AG04450 (cell line): ENCODE data around the gene SLCO2A1. TPM values are rescaled to one million over a fixed set of nuclear protein-coding genes. Genes with fewer than 3 reads are reported as not detected.

ENCODE experiments used
- CTCF ChIA-PET: fragments of 300-600, 350-600 bp; formaldehyde crosslinking; extraction: SDS; loops from one replicate; lab custom pipeline; 2022; ENCODE audit warnings: antibody characterized with exemption, inconsistent platforms; lab: Charles Lee
- POLR2A ChIA-PET: fragments of 350-600 bp; formaldehyde crosslinking; extraction: SDS; loops from one replicate; lab custom pipeline; 2021; ENCODE audit warnings: antibody characterized with exemption, inconsistent platforms; lab: Yijun Ruan, JAX
- DNase-seq: peaks from one replicate; pipeline ENCODE4 v3.0.0-alpha.2; 2011; ENCODE audit warnings: low read depth, low spot score
- H3K27ac ChIP-seq: one replicate; pipeline ENCODE4 v1.5.1; 2012; ENCODE audit warnings: low read depth, low read length, control low read depth
- H3K27me3 ChIP-seq: one replicate; pipeline ENCODE4 v1.6.0; 2012; ENCODE audit warnings: low read length; ENCODE audit not compliant: control insufficient read depth, insufficient read depth
- H3K4me3 ChIP-seq: 2 replicates; pipeline ENCODE4 v1.5.1; 2011; ENCODE audit warnings: mild to moderate bottlenecking, low read depth, low read length, control low read depth
- H3K9me3 ChIP-seq: 2 replicates; pipeline ENCODE4 v1.5.1; 2012; ENCODE audit warnings: low read length; ENCODE audit not compliant: control insufficient read depth, insufficient read depth
- polyA plus RNA-seq: library from polyadenylated mRNA; depleted of rRNA; stranded (reverse); fragments of >200 nt; gene quantifications from 2 replicates; pipeline ENCODE4 v1.2.3, GENCODE V29; 2011
- TF ChIP-seq, protein P1 (sequence below): IDR thresholded peaks from 2 replicates; pipeline ENCODE4 v1.5.1; 2011; ENCODE audit warnings: low read depth, low read length, control low read depth, inconsistent platforms

SLCO2A1 gene
- polyA plus RNA-seq, 1 experiment, result 1.6 TPM

DNA sequence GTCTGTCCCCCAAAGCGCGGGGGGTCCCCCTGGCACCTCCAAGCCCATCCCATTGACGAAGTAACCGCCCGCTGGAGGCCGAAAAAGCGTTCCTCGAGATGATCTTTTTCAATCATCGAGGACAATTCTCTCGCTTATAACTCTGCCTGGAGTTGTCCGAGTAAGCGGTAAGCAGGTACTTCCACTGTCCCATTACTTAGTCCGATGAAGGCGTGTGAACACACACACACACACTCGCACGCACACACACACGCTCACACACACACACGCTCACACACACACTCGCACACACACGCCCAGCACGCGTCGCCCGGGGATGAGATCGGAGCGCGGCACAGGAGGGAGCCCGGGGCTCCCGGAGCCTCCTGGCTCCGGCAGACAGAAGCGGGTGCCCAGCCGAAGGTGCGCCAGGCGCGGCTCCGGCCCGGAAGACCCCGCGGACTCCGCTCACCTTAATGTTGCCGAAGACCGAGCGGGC lies 430 bp downstream of the SLCO2A1 start:
- ChIA-PET POLR2A (no interaction called here), CTCF (no interaction called here)
- Histone ChIP-seq H3K27ac (no peak overlapping the region), H3K9me3 (no peaks in the 10 kb centered on the region), H3K4me3 (peak overlapping the region; percentile 63), H3K27me3 (peaks cover 9% of the 10 kb centered on the region)
- TF ChIP-seq, protein P1, sequence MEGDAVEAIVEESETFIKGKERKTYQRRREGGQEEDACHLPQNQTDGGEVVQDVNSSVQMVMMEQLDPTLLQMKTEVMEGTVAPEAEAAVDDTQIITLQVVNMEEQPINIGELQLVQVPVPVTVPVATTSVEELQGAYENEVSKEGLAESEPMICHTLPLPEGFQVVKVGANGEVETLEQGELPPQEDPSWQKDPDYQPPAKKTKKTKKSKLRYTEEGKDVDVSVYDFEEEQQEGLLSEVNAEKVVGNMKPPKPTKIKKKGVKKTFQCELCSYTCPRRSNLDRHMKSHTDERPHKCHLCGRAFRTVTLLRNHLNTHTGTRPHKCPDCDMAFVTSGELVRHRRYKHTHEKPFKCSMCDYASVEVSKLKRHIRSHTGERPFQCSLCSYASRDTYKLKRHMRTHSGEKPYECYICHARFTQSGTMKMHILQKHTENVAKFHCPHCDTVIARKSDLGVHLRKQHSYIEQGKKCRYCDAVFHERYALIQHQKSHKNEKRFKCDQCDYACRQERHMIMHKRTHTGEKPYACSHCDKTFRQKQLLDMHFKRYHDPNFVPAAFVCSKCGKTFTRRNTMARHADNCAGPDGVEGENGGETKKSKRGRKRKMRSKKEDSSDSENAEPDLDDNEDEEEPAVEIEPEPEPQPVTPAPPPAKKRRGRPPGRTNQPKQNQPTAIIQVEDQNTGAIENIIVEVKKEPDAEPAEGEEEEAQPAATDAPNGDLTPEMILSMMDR, result no peak
- no peak for DNase-seq

DNA sequence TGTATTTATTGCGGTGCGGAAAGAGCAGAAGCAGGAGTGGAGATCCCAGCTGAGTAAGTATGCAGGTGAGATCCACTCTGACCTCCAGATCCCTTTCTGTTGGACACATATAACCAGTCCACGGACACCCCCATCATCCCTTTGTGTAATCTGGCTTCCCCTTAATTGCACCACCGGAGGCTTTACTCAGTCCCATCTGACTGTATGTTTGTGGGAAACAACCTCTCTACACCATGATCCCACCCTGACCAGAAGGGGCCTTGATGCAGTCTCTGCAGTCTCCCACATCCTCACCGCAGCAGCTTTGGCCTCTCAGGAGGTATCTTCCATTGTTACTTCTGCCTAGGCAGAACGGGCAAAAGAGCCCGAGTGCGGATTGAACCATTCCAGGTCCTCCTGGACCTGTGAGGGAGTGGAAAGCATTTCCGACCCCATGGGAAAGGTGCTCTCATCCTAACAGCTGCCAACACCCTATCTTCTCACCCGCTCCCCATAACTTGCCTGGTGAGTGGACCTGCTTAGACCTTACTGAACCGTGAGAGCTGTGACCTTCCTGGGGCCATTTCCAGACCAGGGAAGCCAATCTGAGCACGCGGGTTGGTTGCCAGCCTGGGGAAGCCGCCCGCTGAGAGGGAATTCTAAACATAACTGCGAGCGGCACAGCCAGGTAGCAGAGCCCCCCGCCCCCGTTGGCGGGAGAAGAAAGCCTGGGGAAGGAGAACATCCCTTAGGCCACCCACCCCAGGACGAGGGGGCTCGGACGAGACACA lies 1.1 kb downstream of the SLCO2A1 start:
- DNase-seq, result no peak
- Histone ChIP-seq H3K4me3 (peak overlapping the region; percentile 63), H3K27ac (no peak overlapping the region), H3K9me3 (no peaks in the 10 kb centered on the region), H3K27me3 (peaks cover 9% of the 10 kb centered on the region)
- CTCF ChIA-PET, result no interaction called here
- POLR2A ChIA-PET, result interaction anchor here (0.6 kb wide), 1 partner anchor 26 kb away, joined by 4 read pairs; no protein-coding TSS in a partner anchor
- TF ChIP-seq, protein P1, result no peak

DNA sequence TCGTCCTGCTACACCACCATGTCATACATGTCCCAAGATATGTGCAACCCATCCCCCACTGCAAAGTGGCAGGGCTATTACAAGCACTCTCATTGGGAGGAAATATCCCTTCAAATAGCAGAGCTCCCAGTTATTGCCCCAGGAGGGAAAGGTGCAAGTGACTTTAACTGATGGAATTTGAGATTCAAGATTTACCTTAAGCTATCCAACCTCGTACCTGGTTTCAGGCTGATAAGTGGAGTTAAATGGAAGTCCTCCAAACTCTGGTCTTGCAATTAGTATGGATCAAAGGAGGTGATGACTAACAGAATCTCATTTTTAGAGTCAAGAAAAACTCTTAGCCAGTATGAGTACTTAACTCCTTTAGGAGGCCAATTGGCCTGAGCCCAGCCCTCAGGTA lies 2.1 kb downstream of the SLCO2A1 start:
- TF ChIP-seq, protein P1, result no peak
- no peak for DNase-seq
- CTCF ChIA-PET, result no interaction called here
- POLR2A ChIA-PET, result interaction anchor here (0.6 kb wide), 1 partner anchor 27 kb away, joined by 4 read pairs; no protein-coding TSS in a partner anchor
- Histone ChIP-seq H3K4me3 (no peak overlapping the region), H3K27ac (no peak overlapping the region), H3K27me3 (peaks cover 9% of the 10 kb centered on the region), H3K9me3 (no peaks in the 10 kb centered on the region)

DNA sequence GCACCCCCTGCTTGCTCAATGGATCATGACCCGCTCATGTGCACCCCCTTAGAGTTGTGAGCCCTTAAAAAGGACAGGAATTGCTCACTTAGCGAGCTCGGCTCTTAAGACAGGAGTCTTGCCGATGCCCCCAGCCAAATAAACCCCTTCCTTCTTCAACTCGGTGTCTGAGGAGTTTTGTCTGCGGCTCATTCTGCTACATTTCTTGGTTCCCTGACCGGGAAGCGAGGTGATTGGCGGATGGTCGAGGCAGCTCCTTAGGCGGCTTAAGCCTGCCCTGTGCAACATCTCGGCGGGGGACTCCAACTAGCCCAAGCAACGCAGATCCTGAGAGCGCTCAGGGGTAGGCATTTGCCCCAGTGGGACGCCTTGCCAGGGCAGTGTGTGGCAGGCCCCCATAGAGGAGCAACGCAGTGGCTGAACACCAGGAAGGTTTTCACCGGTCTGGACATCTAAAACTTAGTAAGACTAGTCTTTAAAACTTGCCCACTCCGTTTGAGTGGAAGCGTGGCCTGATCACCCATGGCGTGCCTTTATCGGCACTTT lies 9.5 kb downstream of the SLCO2A1 start:
- H3K9me3 ChIP-seq, result no peaks in the 10 kb centered on the region
- H3K27me3 ChIP-seq, result no peaks in the 10 kb centered on the region
- no peak overlapping the region for H3K27ac ChIP-seq
- CTCF ChIA-PET, result no interaction called here
- TF ChIP-seq, protein P1, result no peak
- DNase-seq, result no peak
- POLR2A ChIA-PET, result no interaction called here
- H3K4me3 ChIP-seq, result no peak overlapping the region

DNA sequence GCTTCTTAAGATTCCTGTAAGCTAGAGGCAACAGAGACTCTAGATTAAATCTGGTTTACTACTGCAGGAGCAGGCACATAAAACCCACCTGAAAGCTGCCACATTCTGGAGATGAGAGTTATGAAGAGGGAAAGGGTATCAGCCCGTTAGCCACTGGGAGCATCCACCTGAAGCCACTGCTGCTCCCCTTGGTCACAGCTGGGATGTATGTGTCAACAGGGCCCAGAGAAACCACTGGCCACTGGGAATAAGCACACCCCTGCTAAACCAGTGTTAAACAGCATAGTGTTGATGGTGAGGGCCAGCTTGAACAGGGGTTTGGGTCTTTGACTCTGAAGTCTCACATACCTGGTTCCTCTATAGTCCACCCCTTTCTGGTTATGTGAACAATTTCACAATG lies 10.9 kb downstream of the SLCO2A1 start:
- TF ChIP-seq, protein P1, result no peak
- ChIA-PET POLR2A (no interaction called here), CTCF (no interaction called here)
- Histone ChIP-seq H3K27ac (no peak overlapping the region), H3K27me3 (no peaks in the 10 kb centered on the region), H3K4me3 (no peak overlapping the region), H3K9me3 (no peaks in the 10 kb centered on the region)
- no peak for DNase-seq
